SK-N-MC (cell line): ENCODE data around the gene FGF18.

Experiments used
- EZH2 ChIP-seq: fragments of 200-600 bp; sonication (generic); IDR thresholded peaks from one replicate; pipeline ENCODE4 v1.6.1; 2017; ENCODE audit warnings: antibody characterized with exemption
- FOXP2 ChIP-seq: optimal IDR thresholded peaks from 2 replicates; pipeline ENCODE3; 2011; ENCODE audit warnings: mild to moderate bottlenecking, moderate library complexity; ENCODE audit not compliant: insufficient read depth; ENCODE audit errors: extremely low read length, control extremely low read depth

GRCh38 chr5:171401167-171401947 lies 18.1 kb upstream of the FGF18 start:
- TF ChIP-seq FOXP2, result no peak
- TF ChIP-seq EZH2, result no peak
